CD14-positive monocyte (primary cell): Measurements from ENCODE around the gene PTPRD. TPM values are rescaled to one million over a fixed set of nuclear protein-coding genes. Genes with fewer than 3 reads are reported as not detected.

ENCODE experiments used
- DNase-seq, 3 donors: peaks; one replicate each; pipeline ENCODE4 v3.0.0-alpha.2; 2011 to 2022
- H2AFZ ChIP-seq: 2 replicates; pipeline ENCODE4 v1.6.0; 2012; ENCODE audit warnings: mild to moderate bottlenecking, low read depth, low read length, inconsistent platforms; ENCODE audit not compliant: insufficient read depth, poor library complexity, severe bottlenecking
- H3K27ac ChIP-seq, 2 donors: 1 replicate in 1 of 2; 2 replicates in 1 of 2; pipeline ENCODE4 v1.5.1; 2012 to 2013; ENCODE audit warnings: low read length in 2 of 2, control low read depth in 1 of 2, inconsistent platforms in 1 of 2, low read depth in 1 of 2, mild to moderate bottlenecking in 1 of 2
- H3K27me3 ChIP-seq, 2 donors: one replicate each; pipeline versions ENCODE4 v1.6.0 to v1.6.1; 2011 to 2013; ENCODE audit warnings: low read length in 2 of 2; ENCODE audit not compliant: control insufficient read depth in 2 of 2, insufficient read depth in 2 of 2
- H3K36me3 ChIP-seq, 2 donors: replicated peaks in 1 of 2; 1 replicate in 1 of 2; 2 replicates in 1 of 2; pipeline versions ENCODE4 v1.5.1 to v1.6.1; 2012 to 2013; ENCODE audit warnings: low read length in 2 of 2, control low read depth in 1 of 2, inconsistent platforms in 1 of 2, mild to moderate bottlenecking in 1 of 2; ENCODE audit not compliant: insufficient read depth in 2 of 2, control insufficient read depth in 1 of 2
- H3K4me1 ChIP-seq, 2 donors: 1 replicate in 1 of 2; 2 replicates in 1 of 2; pipeline versions ENCODE4 v1.5.1 to v1.6.1; 2012 to 2013; ENCODE audit warnings: low read length in 2 of 2, control low read depth in 1 of 2, inconsistent platforms in 1 of 2, mild to moderate bottlenecking in 1 of 2, moderate library complexity in 1 of 2; ENCODE audit not compliant: insufficient read depth in 2 of 2, control insufficient read depth in 1 of 2
- H3K4me2 ChIP-seq: replicated peaks from 2 replicates; pipeline ENCODE3; 2012; ENCODE audit warnings: low read length, moderate library complexity, mild to moderate bottlenecking; ENCODE audit not compliant: poor library complexity, severe bottlenecking; ENCODE audit errors: extremely low read depth
- H3K4me3 ChIP-seq, 3 experiments: fragments of 200-600 bp in 1 of 3; sonication (generic) in 1 of 3; replicated peaks in 1 of 3; 1 replicate in 2 of 3; 2 replicates in 1 of 3; pipeline ENCODE4 v1.5.1; 2011 to 2013; ENCODE audit warnings: low read length in 3 of 3, mild to moderate bottlenecking in 3 of 3, control low read depth in 2 of 3, low read depth in 2 of 3, inconsistent platforms in 1 of 3, moderate library complexity in 1 of 3
- H3K79me2 ChIP-seq: 2 replicates; pipeline ENCODE4 v1.6.0; 2012; ENCODE audit warnings: mild to moderate bottlenecking, control low read depth, inconsistent platforms, low read length, moderate library complexity; ENCODE audit not compliant: insufficient read depth
- H3K9ac ChIP-seq: 2 replicates; pipeline ENCODE4 v1.6.0; 2017; ENCODE audit warnings: low read length, mild to moderate bottlenecking; ENCODE audit not compliant: insufficient read depth, poor library complexity, severe bottlenecking
- H3K9me3 ChIP-seq, 2 donors: replicated peaks in 1 of 2; 1 replicate in 1 of 2; 2 replicates in 1 of 2; pipeline versions ENCODE4 v1.5.1 to v1.6.1; 2012 to 2013; ENCODE audit warnings: low read length in 2 of 2, control low read depth in 1 of 2; ENCODE audit not compliant: control insufficient read depth in 1 of 2, insufficient read depth in 1 of 2
- H4K20me1 ChIP-seq: 2 replicates; pipeline ENCODE4 v1.6.0; 2012; ENCODE audit warnings: mild to moderate bottlenecking, low read length, control low read depth, moderate library complexity; ENCODE audit not compliant: insufficient read depth
- H3K27ac Mint-ChIP-seq, 7 donors: one replicate each; pipeline ENCODE4 v1.8.0; 2020; ENCODE audit warnings: mild to moderate bottlenecking in 7 of 7, mixed read lengths in 7 of 7, moderate library complexity in 6 of 7, inconsistent platforms in 2 of 7
- H3K27me3 Mint-ChIP-seq, 3 donors: one replicate each; pipeline ENCODE4 v1.8.0; 2021 to 2022; ENCODE audit warnings: low read depth in 3 of 3, mild to moderate bottlenecking in 3 of 3, mixed read lengths in 3 of 3, moderate library complexity in 3 of 3, inconsistent platforms in 1 of 3
- H3K36me3 Mint-ChIP-seq, 2 donors: one replicate each; pipeline ENCODE4 v1.8.0; 2020; ENCODE audit warnings: mixed read lengths in 2 of 2, inconsistent platforms in 1 of 2, mild to moderate bottlenecking in 1 of 2
- H3K4me1 Mint-ChIP-seq: one replicate; pipeline ENCODE4 v1.8.0; 2020; ENCODE audit warnings: mild to moderate bottlenecking, mixed read lengths
- H3K4me3 Mint-ChIP-seq, 2 donors: one replicate each; pipeline ENCODE4 v1.8.0; 2020; ENCODE audit warnings: mild to moderate bottlenecking in 2 of 2, mixed read lengths in 2 of 2, moderate library complexity in 1 of 2
- H3K9me3 Mint-ChIP-seq, 7 donors: one replicate each; pipeline ENCODE4 v1.8.0; 2020 to 2022; ENCODE audit warnings: mixed read lengths in 7 of 7, mild to moderate bottlenecking in 6 of 7, moderate library complexity in 6 of 7, inconsistent platforms in 2 of 7
- CTCF ChIP-seq: fragments of 200-600 bp; IDR thresholded peaks from one replicate; pipeline ENCODE4 v1.8.0; 2022; ENCODE audit warnings: antibody characterized with exemption, mild to moderate bottlenecking
- WGBS: methylation state at CpG from one replicate; pipeline ENCODE4 v1.1.5; 2013; ENCODE audit warnings: missing lambda C conversion rate; ENCODE audit not compliant: insufficient coverage; 5-methylcytosine and 5-hydroxymethylcytosine counted together
- intact Hi-C, 2 donors: fragments of 100-400 bp; cut with micrococcal nuclease; formaldehyde crosslinking; loops; one replicate each; pipeline versions ENCODE4 v1.15.0 to v1.15.1; 2023
- polyA plus RNA-seq, 3 donors: library from polyadenylated mRNA; depleted of rRNA in 1 of 3; unstranded in 2 of 3; stranded (reverse) in 1 of 3; fragments of 300-500 nt in 2 of 3; fragments of >200 nt in 1 of 3; fragmentation: Illumina TruSeq in 2 of 3; gene quantifications; 1 replicate in 2 of 3; 2 replicates in 1 of 3; pipeline ENCODE4 v1.2.3, GENCODE V29; 2012 to 2021

Gene PTPRD
- polyA plus RNA-seq, 3 donors, result not detected

GRCh38 chr9:9792144-9792857 is 820.5 kb downstream of the PTPRD start:
- no peaks in the 10 kb centered on the region for H3K9me3 Mint-ChIP-seq
- intact Hi-C loops, result no loop called here
- Histone ChIP-seq H3K4me2 (no peak overlapping the region), H3K79me2 (no peaks in the 10 kb centered on the region), H3K9ac (no peak overlapping the region), H3K36me3 (no peaks in the 10 kb centered on the region), H3K4me3 (no peak overlapping the region), H3K4me1 (no peaks in the 10 kb centered on the region), H3K9me3 (no peaks in the 10 kb centered on the region), H3K27me3 (no peaks in the 10 kb centered on the region), H2AFZ (no peak overlapping the region), H3K27ac (no peak overlapping the region), H4K20me1 (no peaks in the 10 kb centered on the region)
- DNase-seq, result no peak
- no peaks in the 10 kb centered on the region for H3K4me1 Mint-ChIP-seq
- H3K36me3 Mint-ChIP-seq, result no peaks in the 10 kb centered on the region
- no CpG with 5 or more reads among the region's 1 CpG for WGBS
- no peak for TF ChIP-seq CTCF
- peaks cover 0 to 2% (median 0%) of the 10 kb centered on the region in 3 donors for H3K27me3 Mint-ChIP-seq
- H3K27ac Mint-ChIP-seq, result no peak overlapping the region
- no peak overlapping the region for H3K4me3 Mint-ChIP-seq

- H3K36me3 ChIP-seq, result no peaks in the 10 kb centered on the region
- no peak overlapping the region for H3K9ac ChIP-seq
- Mint-ChIP-seq H3K36me3 (no peaks in the 10 kb centered on the region), H3K27ac (no peak overlapping the region), H3K4me3 (no peak overlapping the region), H3K9me3 (no peaks in the 10 kb centered on the region), H3K27me3 (peaks cover 0 to 2% (median 0%) of the 10 kb centered on the region in 3 donors), H3K4me1 (no peaks in the 10 kb centered on the region)
- no peak for TF ChIP-seq CTCF
- no peaks in the 10 kb centered on the region for H3K4me1 ChIP-seq
- H3K4me2 ChIP-seq, result no peak overlapping the region
- no peaks in the 10 kb centered on the region for H4K20me1 ChIP-seq
- H2AFZ ChIP-seq, result no peak overlapping the region
- no peak overlapping the region for H3K27ac ChIP-seq
- DNase-seq, result no peak
- no peaks in the 10 kb centered on the region for H3K27me3 ChIP-seq
- H3K9me3 ChIP-seq, result no peaks in the 10 kb centered on the region
- intact Hi-C loops, result no loop called here
- H3K79me2 ChIP-seq, result no peaks in the 10 kb centered on the region
- H3K4me3 ChIP-seq, result no peak overlapping the region
- WGBS, result no CpG with 5 or more reads among the region's 1 CpG
Observed at GRCh38 chr9:9791611-9792010, 821.2 kb downstream of the PTPRD start.
